HepG2 (cell line): ENCODE data around the gene UACA. TPM values are rescaled to one million over a fixed set of nuclear protein-coding genes. Genes with fewer than 3 reads are reported as not detected.

Source experiments
- ASH2L ChIP-seq: fragments of 300-600, 200-600 bp; sonication (generic); IDR thresholded peaks from 2 replicates; pipeline ENCODE4 v1.7.0; 2017; ENCODE audit warnings: low read depth, mild to moderate bottlenecking, moderate library complexity, mixed read lengths, low read length; ENCODE audit not compliant: insufficient read length
- KLF16 ChIP-seq, 2 experiments: sonication (generic) in 1 of 2; formaldehyde crosslinking in 1 of 2; IDR thresholded peaks; 2 replicates each; pipeline versions ENCODE4 v1.6.1 to v1.8.0; 2016 to 2023; ENCODE audit warnings: missing genetic modification reagents in 2 of 2, missing compliant biosample characterization in 1 of 2
- SIN3A ChIP-seq: IDR thresholded peaks from 2 replicates; pipeline ENCODE4 v1.6.1; 2011; ENCODE audit warnings: low read depth, mild to moderate bottlenecking, control low read depth, low read length, borderline replicate concordance
- SP1 ChIP-seq, 2 experiments: fragments of 450-650 bp in 1 of 2; sonication (generic) in 1 of 2; formaldehyde crosslinking in 1 of 2; IDR thresholded peaks; 2 replicates each; pipeline versions ENCODE4 v1.4.0 to v1.6.1; 2016 to 2020; ENCODE audit warnings: missing genetic modification reagents in 1 of 2
- TOPORS ChIP-seq: sonication (generic); formaldehyde crosslinking; IDR thresholded peaks from 2 replicates; pipeline ENCODE4 v1.8.0; 2023; ENCODE audit warnings: mild to moderate bottlenecking, missing genetic modification reagents
- ZNF296 ChIP-seq: sonication (generic); formaldehyde crosslinking; conservative IDR thresholded peaks from 2 replicates; pipeline ENCODE4 v1.5.0; 2020; ENCODE audit warnings: mild to moderate bottlenecking, missing genetic modification reagents
- ZNF3 ChIP-seq: IDR thresholded peaks from 2 replicates; pipeline ENCODE4 v1.7.0; 2017; ENCODE audit warnings: inconsistent platforms
- ZSCAN22 ChIP-seq: sonication (generic); formaldehyde crosslinking; IDR thresholded peaks from 2 replicates; pipeline ENCODE4 v1.4.0; 2020; ENCODE audit warnings: mild to moderate bottlenecking, missing genetic modification reagents
- polyA plus RNA-seq, 8 experiments: library from polyadenylated mRNA; depleted of rRNA in 3 of 8; stranded (reverse) in 7 of 8; unstranded in 1 of 8; fragments of >200 nt; fragmentation: Illumina TruSeq in 4 of 8; extraction: Trizol in 4 of 8; gene quantifications; 2 replicates each; pipeline versions ENCODE4 v1.2.1 to v1.2.3, GENCODE V29; 2011 to 2016; ENCODE audit warnings: low read depth in 4 of 8, missing spikeins in 1 of 8, mixed read lengths in 1 of 8; ENCODE audit not compliant: insufficient read depth in 1 of 8
- total RNA-seq, 5 experiments: library from RNA; depleted of rRNA; stranded (reverse); fragments of >200 nt; fragmentation: Illumina TruSeq; extraction: Trizol; gene quantifications; 2 replicates each; pipeline ENCODE4 v1.2.3, GENCODE V29; 2016; ENCODE audit warnings: low read depth in 1 of 5
- TF ChIP-seq, protein P1 (sequence below): sonication (generic); formaldehyde crosslinking; IDR thresholded peaks from 2 replicates; pipeline ENCODE4 v1.8.1; 2023; ENCODE audit warnings: mild to moderate bottlenecking, missing genetic modification reagents
- TF ChIP-seq, protein P2 (sequence below): sonication (generic); formaldehyde crosslinking; IDR thresholded peaks from 2 replicates; pipeline ENCODE4 v1.5.0; 2020; ENCODE audit warnings: missing genetic modification reagents
- TF ChIP-seq, protein P3 (sequence below): sonication (generic); formaldehyde crosslinking; IDR thresholded peaks from 2 replicates; pipeline ENCODE4 v1.8.0; 2022; ENCODE audit warnings: mild to moderate bottlenecking, missing genetic modification reagents, borderline replicate concordance
- TF ChIP-seq, protein P4 (sequence below), 2 experiments: fragments of 450-650 bp in 1 of 2; sonication (generic) in 1 of 2; formaldehyde crosslinking in 1 of 2; IDR thresholded peaks; 2 replicates each; pipeline versions ENCODE4 v1.6.1 to v1.8.0; 2016 to 2022; ENCODE audit warnings: antibody characterized with exemption in 1 of 2, mild to moderate bottlenecking in 1 of 2, missing genetic modification reagents in 1 of 2

The UACA gene
- total and polyA plus RNA-seq, 2 of the 13 experiments (the other 11 are each of a cell fraction or from before 2014, with no cell fraction given) = 17.8 to 39.2 TPM

DNA sequence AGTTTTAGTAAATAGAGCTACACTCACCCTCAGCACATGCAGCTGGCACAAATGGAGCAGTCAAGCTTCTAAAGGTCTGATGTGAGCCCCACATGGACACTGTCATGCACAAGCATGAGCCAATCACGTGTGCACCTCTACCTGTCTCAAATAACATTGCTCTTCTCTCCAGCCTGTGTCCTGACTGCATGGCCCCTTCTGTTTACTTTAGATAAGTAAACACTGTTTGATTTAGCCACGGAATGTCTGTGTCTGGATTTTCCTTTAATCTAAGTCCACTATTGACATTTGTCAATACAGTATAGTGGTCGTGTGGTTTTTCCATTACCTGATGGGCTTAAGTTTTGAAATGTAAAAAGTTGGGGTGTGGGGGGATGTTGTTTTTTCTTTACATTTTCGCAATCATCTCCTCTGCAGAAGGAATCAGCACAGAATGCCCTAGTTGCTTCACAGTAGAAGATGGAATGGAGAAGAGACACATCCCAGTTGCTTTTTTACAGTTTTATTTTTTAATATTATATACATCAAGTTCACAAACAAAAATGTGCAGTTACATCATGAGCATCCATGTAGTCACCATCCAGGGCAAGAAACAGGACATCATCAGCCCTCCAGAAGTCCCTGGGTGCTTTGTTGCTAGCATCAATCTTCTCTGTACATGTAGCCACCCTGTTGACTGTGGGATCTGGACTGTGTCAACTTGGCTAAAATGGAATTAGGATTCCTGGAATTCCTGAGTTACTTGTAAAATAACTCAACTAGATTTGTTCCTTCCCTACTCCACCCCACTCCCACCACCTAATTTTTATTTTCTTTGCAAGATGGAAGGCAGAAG is 146.1 kb downstream of the UACA start (continued):
- TF ChIP-seq, protein P1, sequence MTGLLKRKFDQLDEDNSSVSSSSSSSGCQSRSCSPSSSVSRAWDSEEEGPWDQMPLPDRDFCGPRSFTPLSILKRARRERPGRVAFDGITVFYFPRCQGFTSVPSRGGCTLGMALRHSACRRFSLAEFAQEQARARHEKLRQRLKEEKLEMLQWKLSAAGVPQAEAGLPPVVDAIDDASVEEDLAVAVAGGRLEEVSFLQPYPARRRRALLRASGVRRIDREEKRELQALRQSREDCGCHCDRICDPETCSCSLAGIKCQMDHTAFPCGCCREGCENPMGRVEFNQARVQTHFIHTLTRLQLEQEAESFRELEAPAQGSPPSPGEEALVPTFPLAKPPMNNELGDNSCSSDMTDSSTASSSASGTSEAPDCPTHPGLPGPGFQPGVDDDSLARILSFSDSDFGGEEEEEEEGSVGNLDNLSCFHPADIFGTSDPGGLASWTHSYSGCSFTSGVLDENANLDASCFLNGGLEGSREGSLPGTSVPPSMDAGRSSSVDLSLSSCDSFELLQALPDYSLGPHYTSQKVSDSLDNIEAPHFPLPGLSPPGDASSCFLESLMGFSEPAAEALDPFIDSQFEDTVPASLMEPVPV (CRISPR knock-in tag) = peak; percentile 41; the same call in 1 of the 2 replicates
- TF ChIP-seq, protein P2, sequence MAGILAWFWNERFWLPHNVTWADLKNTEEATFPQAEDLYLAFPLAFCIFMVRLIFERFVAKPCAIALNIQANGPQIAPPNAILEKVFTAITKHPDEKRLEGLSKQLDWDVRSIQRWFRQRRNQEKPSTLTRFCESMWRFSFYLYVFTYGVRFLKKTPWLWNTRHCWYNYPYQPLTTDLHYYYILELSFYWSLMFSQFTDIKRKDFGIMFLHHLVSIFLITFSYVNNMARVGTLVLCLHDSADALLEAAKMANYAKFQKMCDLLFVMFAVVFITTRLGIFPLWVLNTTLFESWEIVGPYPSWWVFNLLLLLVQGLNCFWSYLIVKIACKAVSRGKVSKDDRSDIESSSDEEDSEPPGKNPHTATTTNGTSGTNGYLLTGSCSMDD (CRISPR knock-in tag) = no peak
- TF ChIP-seq SP1 (IDR thresholded peaks at IDR 0.05) = no peak
- peak; percentile 43; the same call in 1 of the 2 replicates for TF ChIP-seq SP1 (CRISPR knock-in tag; IDR thresholded peaks at IDR 0.05)
- TF ChIP-seq ASH2L = peak; percentile 89
- 0 out of 2 replicates have a peak, but pooled peaks have one; percentile 57 for TF ChIP-seq TOPORS
- TF ChIP-seq ZSCAN22 = no peak
- TF ChIP-seq, protein P3, sequence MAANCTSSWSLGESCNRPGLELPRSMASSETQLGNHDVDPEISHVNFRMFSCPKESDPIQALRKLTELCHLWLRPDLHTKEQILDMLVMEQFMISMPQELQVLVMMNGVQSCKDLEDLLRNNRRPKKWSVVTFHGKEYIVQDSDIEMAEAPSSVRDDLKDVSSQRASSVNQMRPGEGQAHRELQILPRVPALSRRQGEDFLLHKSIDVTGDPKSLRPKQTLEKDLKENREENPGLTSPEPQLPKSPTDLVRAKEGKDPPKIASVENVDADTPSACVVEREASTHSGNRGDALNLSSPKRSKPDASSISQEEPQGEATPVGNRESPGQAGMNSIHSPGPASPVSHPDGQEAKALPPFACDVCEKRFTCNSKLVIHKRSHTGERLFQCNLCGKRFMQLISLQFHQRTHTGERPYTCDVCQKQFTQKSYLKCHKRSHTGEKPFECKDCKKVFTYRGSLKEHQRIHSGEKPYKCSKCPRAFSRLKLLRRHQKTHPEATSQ (CRISPR knock-in tag) = peak; percentile 83; the same call in 1 of the 2 replicates
- peak in 1 of 2 experiments; percentile 92; a peak in 2 of 4 replicates for TF ChIP-seq KLF16 (CRISPR knock-in tag; IDR thresholded peaks at IDR 0.05)
- no peak for TF ChIP-seq SIN3A
- peak; percentile 29; the same call in 1 of the 2 replicates for TF ChIP-seq ZNF3 (CRISPR knock-in tag)
- no peak for TF ChIP-seq ZNF296 (CRISPR knock-in tag)
- TF ChIP-seq, protein P4, sequence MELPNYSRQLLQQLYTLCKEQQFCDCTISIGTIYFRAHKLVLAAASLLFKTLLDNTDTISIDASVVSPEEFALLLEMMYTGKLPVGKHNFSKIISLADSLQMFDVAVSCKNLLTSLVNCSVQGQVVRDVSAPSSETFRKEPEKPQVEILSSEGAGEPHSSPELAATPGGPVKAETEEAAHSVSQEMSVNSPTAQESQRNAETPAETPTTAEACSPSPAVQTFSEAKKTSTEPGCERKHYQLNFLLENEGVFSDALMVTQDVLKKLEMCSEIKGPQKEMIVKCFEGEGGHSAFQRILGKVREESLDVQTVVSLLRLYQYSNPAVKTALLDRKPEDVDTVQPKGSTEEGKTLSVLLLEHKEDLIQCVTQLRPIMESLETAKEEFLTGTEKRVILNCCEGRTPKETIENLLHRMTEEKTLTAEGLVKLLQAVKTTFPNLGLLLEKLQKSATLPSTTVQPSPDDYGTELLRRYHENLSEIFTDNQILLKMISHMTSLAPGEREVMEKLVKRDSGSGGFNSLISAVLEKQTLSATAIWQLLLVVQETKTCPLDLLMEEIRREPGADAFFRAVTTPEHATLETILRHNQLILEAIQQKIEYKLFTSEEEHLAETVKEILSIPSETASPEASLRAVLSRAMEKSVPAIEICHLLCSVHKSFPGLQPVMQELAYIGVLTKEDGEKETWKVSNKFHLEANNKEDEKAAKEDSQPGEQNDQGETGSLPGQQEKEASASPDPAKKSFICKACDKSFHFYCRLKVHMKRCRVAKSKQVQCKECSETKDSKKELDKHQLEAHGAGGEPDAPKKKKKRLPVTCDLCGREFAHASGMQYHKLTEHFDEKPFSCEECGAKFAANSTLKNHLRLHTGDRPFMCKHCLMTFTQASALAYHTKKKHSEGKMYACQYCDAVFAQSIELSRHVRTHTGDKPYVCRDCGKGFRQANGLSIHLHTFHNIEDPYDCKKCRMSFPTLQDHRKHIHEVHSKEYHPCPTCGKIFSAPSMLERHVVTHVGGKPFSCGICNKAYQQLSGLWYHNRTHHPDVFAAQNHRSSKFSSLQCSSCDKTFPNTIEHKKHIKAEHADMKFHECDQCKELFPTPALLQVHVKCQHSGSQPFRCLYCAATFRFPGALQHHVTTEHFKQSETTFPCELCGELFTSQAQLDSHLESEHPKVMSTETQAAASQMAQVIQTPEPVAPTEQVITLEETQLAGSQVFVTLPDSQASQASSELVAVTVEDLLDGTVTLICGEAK (IDR thresholded peaks at IDR 0.05) = no peak
- TF ChIP-seq, protein P4 (CRISPR knock-in tag; IDR thresholded peaks at IDR 0.05) = no peak
